HepG2 (cell line): ENCODE measurements around the gene SMIM22. TPM values are rescaled to one million over a fixed set of nuclear protein-coding genes. Genes with fewer than 3 reads are reported as not detected.
A peak's percentile ranks its signal among the peaks of the same experiment; 100 is the strongest.

Experiments
- ATAC-seq: fragments of 200-7000 bp; cut with Tn5 transposase; 3 replicates; pipeline ENCODE4 v1.9.1; 2020; ENCODE audit warnings: mild to moderate bottlenecking, moderate library complexity
- BruUV-seq: library from RNA; stranded (reverse); fragments of 400-500 nt; replicated peaks from 2 replicates; lab custom pipeline; 2021; lab: Mats Ljungman, UMichigan
- CTCF ChIA-PET: fragments of 300-600 bp; formaldehyde crosslinking; extraction: SDS; loops from one replicate; lab custom pipeline; 2021; ENCODE audit warnings: low total read pairs, inconsistent platforms, low intra/inter-chr PET ratio; lab: Yijun Ruan, JAX
- POLR2A ChIA-PET: fragments of 350-600 bp; sonication (Branson Sonifier 250); formaldehyde crosslinking; loops from one replicate; lab custom pipeline; 2020; ENCODE audit warnings: antibody characterized with exemption, inconsistent platforms; lab: Yijun Ruan, JAX
- DNase-seq: peaks from one replicate; pipeline ENCODE4 v3.0.0-alpha.2; 2015; ENCODE audit warnings: low spot score
- FAIRE-seq: peaks from 3 replicates; lab custom pipeline; 2011; peaks lifted over from hg19 to GRCh38; lab: Jason Lieb, UNC
- H2AFZ ChIP-seq: one replicate; pipeline ENCODE4 v1.6.1; 2011; ENCODE audit warnings: low read length, inconsistent platforms
- H3K27ac ChIP-seq: fragments of 300-600 bp; 3 replicates; pipeline ENCODE4 v1.8.0; 2011; ENCODE audit warnings: mixed run types, mild to moderate bottlenecking, mixed read lengths, low read length, inconsistent platforms; ENCODE audit not compliant: insufficient read depth; ENCODE audit errors: extremely low read length
- H3K27me3 ChIP-seq, 2 experiments: fragments of 200-600 bp in 1 of 2; 2 replicates in 1 of 2; 3 replicates in 1 of 2; pipeline versions ENCODE4 v1.6.0 to v1.8.0; 2011; ENCODE audit warnings: low read length in 2 of 2, mild to moderate bottlenecking in 2 of 2, moderate library complexity in 2 of 2, inconsistent platforms in 1 of 2; ENCODE audit not compliant: insufficient read depth in 2 of 2, control insufficient read depth in 1 of 2
- H3K36me3 ChIP-seq, 2 experiments: fragments of 200-600 bp in 1 of 2; replicated peaks in 1 of 2; 2 replicates in 1 of 2; 3 replicates in 1 of 2; pipeline versions ENCODE4 v1.5.1 to v1.8.0; 2011; ENCODE audit warnings: low read length in 2 of 2, inconsistent platforms in 1 of 2; ENCODE audit not compliant: insufficient read depth in 2 of 2, control insufficient read depth in 1 of 2
- H3K4me1 ChIP-seq: 2 replicates; pipeline ENCODE4 v1.5.1; 2012; ENCODE audit warnings: low read length, inconsistent platforms; ENCODE audit not compliant: insufficient read depth
- H3K4me2 ChIP-seq: 2 replicates; pipeline ENCODE4 v1.6.0; 2011; ENCODE audit warnings: low read depth, low read length, inconsistent platforms
- H3K4me3 ChIP-seq, 3 experiments: fragments of 200-600 bp in 1 of 3; sonication (generic), shearing (Covaris generic) in 1 of 3; replicated peaks in 1 of 3; 2 replicates each; pipeline ENCODE4 v1.5.1; 2011 to 2016; ENCODE audit warnings: low read length in 3 of 3, inconsistent platforms in 2 of 3, low read depth in 2 of 3, mild to moderate bottlenecking in 2 of 3, control low read depth in 1 of 3, mixed read lengths in 1 of 3; ENCODE audit not compliant: insufficient read depth in 1 of 3
- H3K79me2 ChIP-seq: one replicate; pipeline ENCODE4 v1.6.1; 2011; ENCODE audit warnings: low read length, inconsistent platforms; ENCODE audit not compliant: insufficient read depth
- H3K9ac ChIP-seq: 2 replicates; pipeline ENCODE4 v1.6.0; 2011; ENCODE audit warnings: mild to moderate bottlenecking, low read depth, low read length, inconsistent platforms; ENCODE audit not compliant: insufficient read depth
- H3K9me3 ChIP-seq: 2 replicates; pipeline ENCODE4 v1.5.1; 2012; ENCODE audit warnings: mild to moderate bottlenecking, low read length
- H4K20me1 ChIP-seq: 2 replicates; pipeline ENCODE4 v1.6.0; 2011; ENCODE audit warnings: inconsistent platforms, mild to moderate bottlenecking, low read length, moderate library complexity; ENCODE audit not compliant: insufficient read depth
- AGO1 ChIP-seq: fragments of 200-400 bp; formaldehyde crosslinking; IDR thresholded peaks from 2 replicates; pipeline ENCODE4 v1.6.1; 2017; ENCODE audit warnings: mild to moderate bottlenecking, low read depth, low read length, moderate library complexity; ENCODE audit not compliant: poor library complexity, severe bottlenecking
- AGO2 ChIP-seq: fragments of 200-400 bp; formaldehyde crosslinking; optimal IDR thresholded peaks from 2 replicates; pipeline ENCODE3; 2017; ENCODE audit warnings: mild to moderate bottlenecking, low read depth, low read length, moderate library complexity
- AKAP8 ChIP-seq: sonication (generic); formaldehyde crosslinking; IDR thresholded peaks from 2 replicates; pipeline ENCODE4 v1.5.1; 2020; ENCODE audit warnings: mild to moderate bottlenecking, missing genetic modification reagents
- KDM2A ChIP-seq: sonication (generic); formaldehyde crosslinking; IDR thresholded peaks from 2 replicates; pipeline ENCODE4 v1.4.0; 2020; ENCODE audit warnings: low read depth, missing genetic modification reagents, borderline replicate concordance
- POLR2A ChIP-seq, 2 experiments: IDR thresholded peaks; 2 replicates each; pipeline ENCODE4 v1.6.1; 2011; ENCODE audit warnings: low read depth in 2 of 2, low read length in 2 of 2, mild to moderate bottlenecking in 1 of 2, moderate library complexity in 1 of 2; ENCODE audit not compliant: insufficient read depth in 1 of 2
- RBM22 ChIP-seq: fragments of 200-400 bp; formaldehyde crosslinking; optimal IDR thresholded peaks from 2 replicates; pipeline ENCODE3; 2017; ENCODE audit warnings: mild to moderate bottlenecking, low read length, moderate library complexity
- SKIL ChIP-seq: sonication (generic); formaldehyde crosslinking; IDR thresholded peaks from 2 replicates; pipeline ENCODE4 v1.8.0; 2022; ENCODE audit warnings: missing genetic modification reagents, mild to moderate bottlenecking, moderate library complexity, borderline replicate concordance
- ZC3H4 ChIP-seq: sonication (generic); formaldehyde crosslinking; IDR thresholded peaks from 2 replicates; pipeline ENCODE4 v1.4.0; 2020; ENCODE audit warnings: missing genetic modification reagents, borderline replicate concordance
- ZNF510 ChIP-seq: sonication (generic); formaldehyde crosslinking; IDR thresholded peaks from 2 replicates; pipeline ENCODE4 v1.4.0; 2020; ENCODE audit warnings: low read depth, mild to moderate bottlenecking, missing genetic modification reagents
- ZNF547 ChIP-seq: sonication (generic); formaldehyde crosslinking; IDR thresholded peaks from 2 replicates; pipeline ENCODE4 v1.5.1; 2020; ENCODE audit warnings: mild to moderate bottlenecking, missing genetic modification reagents
- WGBS: methylation state at CpG from one replicate; pipeline ENCODE4 v1.1.6; 2017; ENCODE audit warnings: low lambda C conversion rate; 5-methylcytosine and 5-hydroxymethylcytosine counted together
- in situ Hi-C: cut with HindIII; loops from 2 replicates; pipeline ENCODE4 v1.10.0; 2017; ENCODE audit warnings: low pct_unique_long_range_greater_than_20kb; ENCODE audit not compliant: extremely low pct_ligation_motif_present
- intact Hi-C: fragments of 100-400 bp; cut with micrococcal nuclease; formaldehyde crosslinking; loops from one replicate; pipeline ENCODE4 v1.10.0; 2022; ENCODE audit not compliant: unreplicated experiment
- polyA plus RNA-seq, 8 experiments: library from polyadenylated mRNA; depleted of rRNA in 3 of 8; stranded (reverse) in 7 of 8; unstranded in 1 of 8; fragments of >200 nt; fragmentation: Illumina TruSeq in 4 of 8; extraction: Trizol in 4 of 8; gene quantifications; 2 replicates each; pipeline versions ENCODE4 v1.2.1 to v1.2.3, GENCODE V29; 2011 to 2016; ENCODE audit warnings: low read depth in 4 of 8, missing spikeins in 1 of 8, mixed read lengths in 1 of 8; ENCODE audit not compliant: insufficient read depth in 1 of 8
- total RNA-seq, 5 experiments: library from RNA; depleted of rRNA; stranded (reverse); fragments of >200 nt; fragmentation: Illumina TruSeq; extraction: Trizol; gene quantifications; 2 replicates each; pipeline ENCODE4 v1.2.3, GENCODE V29; 2016; ENCODE audit warnings: low read depth in 1 of 5
- TF ChIP-seq, protein P1 (sequence below): sonication (generic); formaldehyde crosslinking; IDR thresholded peaks from 2 replicates; pipeline ENCODE4 v1.9.0; 2022; ENCODE audit warnings: missing genetic modification reagents, mild to moderate bottlenecking, borderline replicate concordance
- TF ChIP-seq, protein P2 (sequence below): sonication (generic); formaldehyde crosslinking; conservative IDR thresholded peaks from 2 replicates; pipeline ENCODE4 v1.8.1; 2023; ENCODE audit warnings: missing genetic modification reagents

Gene SMIM22
- total and polyA plus RNA-seq, 2 of the 13 experiments (the other 11 are each of a cell fraction or from before 2014, with no cell fraction given) = not detected

GRCh38 chr16:4746215-4746614 is 49.0 kb upstream of the SMIM22 start:
- no peak overlapping the region for H2AFZ ChIP-seq
- DNase-seq = no peak
- TF ChIP-seq ZC3H4 (CRISPR knock-in tag) (no peak), KDM2A (CRISPR knock-in tag) (no peak), ZNF547 (CRISPR knock-in tag) (no peak), AGO1 (peak; percentile 3), SKIL (CRISPR knock-in tag) (no peak)
- TF ChIP-seq, all 625 proteins: peak for 1
- Histone ChIP-seq H3K4me3 (no peak overlapping the region), H3K9ac (no peak overlapping the region), H3K9me3 (no peaks in the 10 kb centered on the region), H3K27me3 (no peaks in the 10 kb centered on the region), H3K79me2 (no peaks in the 10 kb centered on the region), H4K20me1 (no peaks in the 10 kb centered on the region), H3K4me1 (peaks cover 14% of the 10 kb centered on the region), H3K4me2 (no peak overlapping the region), H3K27ac (no peak overlapping the region), H3K36me3 (peaks cover 3 to 6% of the 10 kb centered on the region in 2 experiments; a peak in 4 of 5 replicates)
- CTCF ChIA-PET = no interaction called here
- 80% methylated on average over 7 of the region's 8 CpGs for WGBS
- in situ Hi-C loops = no loop called here
- POLR2A ChIA-PET = no interaction called here
- FAIRE-seq = no peak
- no peak for ATAC-seq
- intact Hi-C loops = no loop called here
- BruUV-seq = no TSS peak

DNA sequence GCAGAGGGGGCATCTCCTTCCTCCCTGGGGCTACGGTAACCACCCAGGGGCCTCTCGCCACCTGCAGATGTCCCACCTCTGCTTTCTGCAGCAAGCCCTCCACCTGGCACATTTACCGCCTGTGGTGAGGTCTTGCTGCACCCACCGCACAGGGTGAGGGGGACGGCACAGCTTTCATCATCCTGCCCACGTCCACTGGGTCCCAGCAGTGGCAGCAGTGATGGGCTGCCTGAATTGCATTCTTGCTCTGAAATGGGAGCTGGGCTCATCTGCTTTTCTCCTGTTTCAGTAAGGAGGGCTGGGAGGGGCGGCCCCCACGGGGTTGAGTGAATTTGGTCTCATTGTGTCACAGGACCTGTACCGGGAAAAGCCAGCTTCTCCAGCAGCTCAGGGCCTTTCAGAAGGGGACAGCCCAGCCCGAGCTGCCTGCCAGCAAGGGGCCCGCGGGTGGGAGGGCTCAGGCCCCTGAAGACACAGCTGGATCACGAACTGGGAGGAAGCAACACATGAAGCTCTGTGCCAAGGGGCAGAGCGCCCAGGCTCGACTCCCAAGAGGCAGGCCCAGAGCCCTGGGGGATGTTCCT is 48.1 kb upstream of the SMIM22 start:
- FAIRE-seq (no peak), DNase-seq (no peak), ATAC-seq (peak; percentile 5; the same call in 2 of the 3 replicates)
- no peaks in the 10 kb centered on the region for H3K9me3 ChIP-seq
- H3K4me3 ChIP-seq = no peak overlapping the region
- H3K9ac ChIP-seq = no peak overlapping the region
- H4K20me1 ChIP-seq = no peaks in the 10 kb centered on the region
- ChIA-PET POLR2A (interaction anchor here (1.0 kb wide), 1 partner anchor 22 kb away, joined by 4 read pairs; no protein-coding TSS in a partner anchor), CTCF (no interaction called here)
- no peak overlapping the region for H3K4me2 ChIP-seq
- no TSS peak for BruUV-seq
- H3K27ac ChIP-seq = no peak overlapping the region
- H3K27me3 ChIP-seq = no peaks in the 10 kb centered on the region
- peaks cover 10 to 13% of the 10 kb centered on the region in 2 experiments; a peak in 4 of 5 replicates for H3K36me3 ChIP-seq
- no peak overlapping the region for H2AFZ ChIP-seq
- 87% methylated on average over 6 of the region's 15 CpGs for WGBS
- intact Hi-C loops = no loop called here
- H3K4me1 ChIP-seq = peaks cover 14% of the 10 kb centered on the region
- H3K79me2 ChIP-seq = no peaks in the 10 kb centered on the region
- in situ Hi-C loops = no loop called here
- TF ChIP-seq AGO2 (peak; percentile 93), RBM22 (peak; percentile 33), AKAP8 (CRISPR knock-in tag) (peak; percentile 83), ZNF510 (CRISPR knock-in tag) (no peak), POLR2A (IDR thresholded peaks at IDR 0.05; ENCODE audit: insufficient read depth in 1 of 2, low read depth in 2 of 2, low read length in 2 of 2) (0 out of 4 replicates have a peak, but pooled peaks of 1 of the 2 experiments have one; percentile 23), KDM2A (CRISPR knock-in tag) (peak; percentile 65; the same call in 1 of the 2 replicates)
- TF ChIP-seq, protein P1, sequence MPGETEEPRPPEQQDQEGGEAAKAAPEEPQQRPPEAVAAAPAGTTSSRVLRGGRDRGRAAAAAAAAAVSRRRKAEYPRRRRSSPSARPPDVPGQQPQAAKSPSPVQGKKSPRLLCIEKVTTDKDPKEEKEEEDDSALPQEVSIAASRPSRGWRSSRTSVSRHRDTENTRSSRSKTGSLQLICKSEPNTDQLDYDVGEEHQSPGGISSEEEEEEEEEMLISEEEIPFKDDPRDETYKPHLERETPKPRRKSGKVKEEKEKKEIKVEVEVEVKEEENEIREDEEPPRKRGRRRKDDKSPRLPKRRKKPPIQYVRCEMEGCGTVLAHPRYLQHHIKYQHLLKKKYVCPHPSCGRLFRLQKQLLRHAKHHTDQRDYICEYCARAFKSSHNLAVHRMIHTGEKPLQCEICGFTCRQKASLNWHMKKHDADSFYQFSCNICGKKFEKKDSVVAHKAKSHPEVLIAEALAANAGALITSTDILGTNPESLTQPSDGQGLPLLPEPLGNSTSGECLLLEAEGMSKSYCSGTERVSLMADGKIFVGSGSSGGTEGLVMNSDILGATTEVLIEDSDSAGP (CRISPR knock-in tag) = 0 out of 2 replicates have a peak, but pooled peaks have one; percentile 14
- TF ChIP-seq, protein P2, sequence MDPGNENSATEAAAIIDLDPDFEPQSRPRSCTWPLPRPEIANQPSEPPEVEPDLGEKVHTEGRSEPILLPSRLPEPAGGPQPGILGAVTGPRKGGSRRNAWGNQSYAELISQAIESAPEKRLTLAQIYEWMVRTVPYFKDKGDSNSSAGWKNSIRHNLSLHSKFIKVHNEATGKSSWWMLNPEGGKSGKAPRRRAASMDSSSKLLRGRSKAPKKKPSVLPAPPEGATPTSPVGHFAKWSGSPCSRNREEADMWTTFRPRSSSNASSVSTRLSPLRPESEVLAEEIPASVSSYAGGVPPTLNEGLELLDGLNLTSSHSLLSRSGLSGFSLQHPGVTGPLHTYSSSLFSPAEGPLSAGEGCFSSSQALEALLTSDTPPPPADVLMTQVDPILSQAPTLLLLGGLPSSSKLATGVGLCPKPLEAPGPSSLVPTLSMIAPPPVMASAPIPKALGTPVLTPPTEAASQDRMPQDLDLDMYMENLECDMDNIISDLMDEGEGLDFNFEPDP (CRISPR knock-in tag) = no peak
